K562 (cell line): ENCODE results near the gene ETV3L. TPM values are rescaled to one million over a fixed set of nuclear protein-coding genes. Genes with fewer than 3 reads are reported as not detected.

Experiments
- ELF4 ChIP-seq: fragments of 450-650 bp; formaldehyde crosslinking; IDR thresholded peaks from 2 replicates; pipeline ENCODE4 v1.4.0; 2022; ENCODE audit warnings: missing genetic modification characterization
- NCOA1 ChIP-seq: fragments of 450-650 bp; IDR thresholded peaks from 2 replicates; pipeline ENCODE4 v1.6.1; 2016; ENCODE audit warnings: low read depth
- polyA plus RNA-seq, 8 experiments: library from polyadenylated mRNA; depleted of rRNA in 4 of 8; stranded (reverse) in 5 of 8; unstranded in 3 of 8; fragments of >200 nt; fragmentation: Nextera tagmentation in 2 of 8; fragmentation: Illumina TruSeq in 1 of 8; extraction: Ambion mirVana in 2 of 8; extraction: Trizol in 1 of 8; gene quantifications; 2 replicates each; pipeline versions ENCODE4 v1.2.1 to v1.2.3, GENCODE V29; 2011 to 2014; ENCODE audit warnings: inconsistent platforms in 1 of 8, missing spikeins in 1 of 8
- total RNA-seq, 7 experiments: library from RNA; depleted of rRNA in 6 of 7; stranded (reverse); fragments of >200 nt in 6 of 7; fragmentation: Illumina TruSeq in 2 of 7; extraction: Trizol in 2 of 7; gene quantifications; 2 replicates each; pipeline versions ENCODE4 v1.2.1 to v1.2.3, GENCODE V29; 2011 to 2021; ENCODE audit warnings: low replicate concordance in 1 of 7
- TF ChIP-seq, protein P1 (sequence below): fragments of 200-600 bp; sonication (generic); IDR thresholded peaks from one replicate; pipeline ENCODE4 v1.6.1; 2012; ENCODE audit warnings: mild to moderate bottlenecking, low read depth, low read length, inconsistent platforms
- TF ChIP-seq, protein P2 (sequence below): fragments of 250-450 bp; sonication (Bioruptor Pico); IDR thresholded peaks from 2 replicates; pipeline ENCODE4 v1.8.0; 2022; ENCODE audit warnings: inconsistent platforms

ETV3L gene
- total and polyA plus RNA-seq, 9 of the 15 experiments (the other 6 are each of a cell fraction or from before 2014, with no cell fraction given), result not detected

DNA sequence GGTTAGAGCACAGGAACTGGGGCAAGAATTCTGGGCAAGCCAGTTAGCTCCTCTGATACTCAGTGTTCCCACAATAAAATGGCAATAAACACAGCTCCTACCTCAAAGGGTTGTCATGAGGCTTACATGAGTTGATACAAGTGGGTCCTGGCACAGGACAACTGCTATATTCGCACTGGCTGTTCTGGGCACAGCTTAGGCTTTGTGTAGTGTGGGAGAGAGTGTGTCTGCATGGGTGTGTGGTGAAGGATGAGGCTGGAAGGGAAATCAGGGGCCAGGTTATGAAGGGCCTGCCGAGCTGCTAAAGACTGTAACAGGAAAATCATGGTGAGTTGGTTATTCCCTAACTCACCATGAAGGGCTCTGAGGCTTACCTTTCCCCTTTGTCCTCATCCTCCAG lies 19.8 kb upstream of the ETV3L start (continued):
- TF ChIP-seq, protein P1, sequence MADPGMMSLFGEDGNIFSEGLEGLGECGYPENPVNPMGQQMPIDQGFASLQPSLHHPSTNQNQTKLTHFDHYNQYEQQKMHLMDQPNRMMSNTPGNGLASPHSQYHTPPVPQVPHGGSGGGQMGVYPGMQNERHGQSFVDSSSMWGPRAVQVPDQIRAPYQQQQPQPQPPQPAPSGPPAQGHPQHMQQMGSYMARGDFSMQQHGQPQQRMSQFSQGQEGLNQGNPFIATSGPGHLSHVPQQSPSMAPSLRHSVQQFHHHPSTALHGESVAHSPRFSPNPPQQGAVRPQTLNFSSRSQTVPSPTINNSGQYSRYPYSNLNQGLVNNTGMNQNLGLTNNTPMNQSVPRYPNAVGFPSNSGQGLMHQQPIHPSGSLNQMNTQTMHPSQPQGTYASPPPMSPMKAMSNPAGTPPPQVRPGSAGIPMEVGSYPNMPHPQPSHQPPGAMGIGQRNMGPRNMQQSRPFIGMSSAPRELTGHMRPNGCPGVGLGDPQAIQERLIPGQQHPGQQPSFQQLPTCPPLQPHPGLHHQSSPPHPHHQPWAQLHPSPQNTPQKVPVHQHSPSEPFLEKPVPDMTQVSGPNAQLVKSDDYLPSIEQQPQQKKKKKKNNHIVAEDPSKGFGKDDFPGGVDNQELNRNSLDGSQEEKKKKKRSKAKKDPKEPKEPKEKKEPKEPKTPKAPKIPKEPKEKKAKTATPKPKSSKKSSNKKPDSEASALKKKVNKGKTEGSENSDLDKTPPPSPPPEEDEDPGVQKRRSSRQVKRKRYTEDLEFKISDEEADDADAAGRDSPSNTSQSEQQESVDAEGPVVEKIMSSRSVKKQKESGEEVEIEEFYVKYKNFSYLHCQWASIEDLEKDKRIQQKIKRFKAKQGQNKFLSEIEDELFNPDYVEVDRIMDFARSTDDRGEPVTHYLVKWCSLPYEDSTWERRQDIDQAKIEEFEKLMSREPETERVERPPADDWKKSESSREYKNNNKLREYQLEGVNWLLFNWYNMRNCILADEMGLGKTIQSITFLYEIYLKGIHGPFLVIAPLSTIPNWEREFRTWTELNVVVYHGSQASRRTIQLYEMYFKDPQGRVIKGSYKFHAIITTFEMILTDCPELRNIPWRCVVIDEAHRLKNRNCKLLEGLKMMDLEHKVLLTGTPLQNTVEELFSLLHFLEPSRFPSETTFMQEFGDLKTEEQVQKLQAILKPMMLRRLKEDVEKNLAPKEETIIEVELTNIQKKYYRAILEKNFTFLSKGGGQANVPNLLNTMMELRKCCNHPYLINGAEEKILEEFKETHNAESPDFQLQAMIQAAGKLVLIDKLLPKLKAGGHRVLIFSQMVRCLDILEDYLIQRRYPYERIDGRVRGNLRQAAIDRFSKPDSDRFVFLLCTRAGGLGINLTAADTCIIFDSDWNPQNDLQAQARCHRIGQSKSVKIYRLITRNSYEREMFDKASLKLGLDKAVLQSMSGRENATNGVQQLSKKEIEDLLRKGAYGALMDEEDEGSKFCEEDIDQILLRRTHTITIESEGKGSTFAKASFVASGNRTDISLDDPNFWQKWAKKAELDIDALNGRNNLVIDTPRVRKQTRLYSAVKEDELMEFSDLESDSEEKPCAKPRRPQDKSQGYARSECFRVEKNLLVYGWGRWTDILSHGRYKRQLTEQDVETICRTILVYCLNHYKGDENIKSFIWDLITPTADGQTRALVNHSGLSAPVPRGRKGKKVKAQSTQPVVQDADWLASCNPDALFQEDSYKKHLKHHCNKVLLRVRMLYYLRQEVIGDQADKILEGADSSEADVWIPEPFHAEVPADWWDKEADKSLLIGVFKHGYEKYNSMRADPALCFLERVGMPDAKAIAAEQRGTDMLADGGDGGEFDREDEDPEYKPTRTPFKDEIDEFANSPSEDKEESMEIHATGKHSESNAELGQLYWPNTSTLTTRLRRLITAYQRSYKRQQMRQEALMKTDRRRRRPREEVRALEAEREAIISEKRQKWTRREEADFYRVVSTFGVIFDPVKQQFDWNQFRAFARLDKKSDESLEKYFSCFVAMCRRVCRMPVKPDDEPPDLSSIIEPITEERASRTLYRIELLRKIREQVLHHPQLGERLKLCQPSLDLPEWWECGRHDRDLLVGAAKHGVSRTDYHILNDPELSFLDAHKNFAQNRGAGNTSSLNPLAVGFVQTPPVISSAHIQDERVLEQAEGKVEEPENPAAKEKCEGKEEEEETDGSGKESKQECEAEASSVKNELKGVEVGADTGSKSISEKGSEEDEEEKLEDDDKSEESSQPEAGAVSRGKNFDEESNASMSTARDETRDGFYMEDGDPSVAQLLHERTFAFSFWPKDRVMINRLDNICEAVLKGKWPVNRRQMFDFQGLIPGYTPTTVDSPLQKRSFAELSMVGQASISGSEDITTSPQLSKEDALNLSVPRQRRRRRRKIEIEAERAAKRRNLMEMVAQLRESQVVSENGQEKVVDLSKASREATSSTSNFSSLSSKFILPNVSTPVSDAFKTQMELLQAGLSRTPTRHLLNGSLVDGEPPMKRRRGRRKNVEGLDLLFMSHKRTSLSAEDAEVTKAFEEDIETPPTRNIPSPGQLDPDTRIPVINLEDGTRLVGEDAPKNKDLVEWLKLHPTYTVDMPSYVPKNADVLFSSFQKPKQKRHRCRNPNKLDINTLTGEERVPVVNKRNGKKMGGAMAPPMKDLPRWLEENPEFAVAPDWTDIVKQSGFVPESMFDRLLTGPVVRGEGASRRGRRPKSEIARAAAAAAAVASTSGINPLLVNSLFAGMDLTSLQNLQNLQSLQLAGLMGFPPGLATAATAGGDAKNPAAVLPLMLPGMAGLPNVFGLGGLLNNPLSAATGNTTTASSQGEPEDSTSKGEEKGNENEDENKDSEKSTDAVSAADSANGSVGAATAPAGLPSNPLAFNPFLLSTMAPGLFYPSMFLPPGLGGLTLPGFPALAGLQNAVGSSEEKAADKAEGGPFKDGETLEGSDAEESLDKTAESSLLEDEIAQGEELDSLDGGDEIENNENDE, result no peak
- TF ChIP-seq NCOA1 (no peak), ELF4 (CRISPR knock-in tag) (no peak)
- TF ChIP-seq, protein P2, sequence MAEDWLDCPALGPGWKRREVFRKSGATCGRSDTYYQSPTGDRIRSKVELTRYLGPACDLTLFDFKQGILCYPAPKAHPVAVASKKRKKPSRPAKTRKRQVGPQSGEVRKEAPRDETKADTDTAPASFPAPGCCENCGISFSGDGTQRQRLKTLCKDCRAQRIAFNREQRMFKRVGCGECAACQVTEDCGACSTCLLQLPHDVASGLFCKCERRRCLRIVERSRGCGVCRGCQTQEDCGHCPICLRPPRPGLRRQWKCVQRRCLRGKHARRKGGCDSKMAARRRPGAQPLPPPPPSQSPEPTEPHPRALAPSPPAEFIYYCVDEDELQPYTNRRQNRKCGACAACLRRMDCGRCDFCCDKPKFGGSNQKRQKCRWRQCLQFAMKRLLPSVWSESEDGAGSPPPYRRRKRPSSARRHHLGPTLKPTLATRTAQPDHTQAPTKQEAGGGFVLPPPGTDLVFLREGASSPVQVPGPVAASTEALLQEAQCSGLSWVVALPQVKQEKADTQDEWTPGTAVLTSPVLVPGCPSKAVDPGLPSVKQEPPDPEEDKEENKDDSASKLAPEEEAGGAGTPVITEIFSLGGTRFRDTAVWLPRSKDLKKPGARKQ (CRISPR knock-in tag), result no peak
